ENCODE measurements around the gene GLI2.

The GLI2 gene

DNA sequence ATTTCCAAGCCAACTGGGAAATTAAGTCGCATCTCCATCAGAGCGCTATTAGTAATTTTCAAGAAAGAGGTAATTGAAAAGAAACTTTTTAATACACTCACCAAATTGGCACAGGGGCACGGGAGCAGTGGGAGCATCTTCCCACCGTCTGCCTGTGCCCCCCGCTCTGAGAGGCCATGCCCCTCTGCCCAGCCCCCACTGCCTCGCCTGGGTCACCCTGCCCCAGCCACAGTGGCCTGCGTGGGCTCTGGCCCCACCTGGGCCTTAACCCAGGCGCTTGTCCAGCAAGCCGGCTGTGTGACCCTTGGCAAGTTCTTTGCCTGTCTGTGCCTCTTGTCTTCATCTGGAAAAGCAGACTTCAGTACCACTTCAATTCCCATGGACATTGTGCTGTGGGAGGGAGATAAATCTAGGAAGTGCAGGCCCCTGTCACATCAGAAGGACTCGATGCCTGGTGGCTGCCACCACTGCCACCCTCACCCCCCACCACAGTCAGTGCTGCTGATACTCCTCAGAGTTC is 31.9 kb downstream of the GLI2 start:
- no peak for TF ChIP-seq NFIC (IDR thresholded peaks at IDR 0.05)
- TF ChIP-seq TEAD4 (IDR thresholded peaks at IDR 0.05), result no peak
- TF ChIP-seq EP300 (IDR thresholded peaks at IDR 0.05; ENCODE audit: borderline replicate concordance), result no peak
- TF ChIP-seq YY1 (IDR thresholded peaks at IDR 0.05; ENCODE audit: low read depth), result no peak
- TF ChIP-seq FOXM1 (IDR thresholded peaks at IDR 0.05; ENCODE audit: borderline replicate concordance, low read depth), result no peak
- TF ChIP-seq TAF1 (IDR thresholded peaks at IDR 0.05; ENCODE audit: low read depth), result no peak
- TF ChIP-seq, protein P1, sequence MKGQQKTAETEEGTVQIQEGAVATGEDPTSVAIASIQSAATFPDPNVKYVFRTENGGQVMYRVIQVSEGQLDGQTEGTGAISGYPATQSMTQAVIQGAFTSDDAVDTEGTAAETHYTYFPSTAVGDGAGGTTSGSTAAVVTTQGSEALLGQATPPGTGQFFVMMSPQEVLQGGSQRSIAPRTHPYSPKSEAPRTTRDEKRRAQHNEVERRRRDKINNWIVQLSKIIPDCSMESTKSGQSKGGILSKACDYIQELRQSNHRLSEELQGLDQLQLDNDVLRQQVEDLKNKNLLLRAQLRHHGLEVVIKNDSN (IDR thresholded peaks at IDR 0.05), result no peak
- TF ChIP-seq, protein P2, sequence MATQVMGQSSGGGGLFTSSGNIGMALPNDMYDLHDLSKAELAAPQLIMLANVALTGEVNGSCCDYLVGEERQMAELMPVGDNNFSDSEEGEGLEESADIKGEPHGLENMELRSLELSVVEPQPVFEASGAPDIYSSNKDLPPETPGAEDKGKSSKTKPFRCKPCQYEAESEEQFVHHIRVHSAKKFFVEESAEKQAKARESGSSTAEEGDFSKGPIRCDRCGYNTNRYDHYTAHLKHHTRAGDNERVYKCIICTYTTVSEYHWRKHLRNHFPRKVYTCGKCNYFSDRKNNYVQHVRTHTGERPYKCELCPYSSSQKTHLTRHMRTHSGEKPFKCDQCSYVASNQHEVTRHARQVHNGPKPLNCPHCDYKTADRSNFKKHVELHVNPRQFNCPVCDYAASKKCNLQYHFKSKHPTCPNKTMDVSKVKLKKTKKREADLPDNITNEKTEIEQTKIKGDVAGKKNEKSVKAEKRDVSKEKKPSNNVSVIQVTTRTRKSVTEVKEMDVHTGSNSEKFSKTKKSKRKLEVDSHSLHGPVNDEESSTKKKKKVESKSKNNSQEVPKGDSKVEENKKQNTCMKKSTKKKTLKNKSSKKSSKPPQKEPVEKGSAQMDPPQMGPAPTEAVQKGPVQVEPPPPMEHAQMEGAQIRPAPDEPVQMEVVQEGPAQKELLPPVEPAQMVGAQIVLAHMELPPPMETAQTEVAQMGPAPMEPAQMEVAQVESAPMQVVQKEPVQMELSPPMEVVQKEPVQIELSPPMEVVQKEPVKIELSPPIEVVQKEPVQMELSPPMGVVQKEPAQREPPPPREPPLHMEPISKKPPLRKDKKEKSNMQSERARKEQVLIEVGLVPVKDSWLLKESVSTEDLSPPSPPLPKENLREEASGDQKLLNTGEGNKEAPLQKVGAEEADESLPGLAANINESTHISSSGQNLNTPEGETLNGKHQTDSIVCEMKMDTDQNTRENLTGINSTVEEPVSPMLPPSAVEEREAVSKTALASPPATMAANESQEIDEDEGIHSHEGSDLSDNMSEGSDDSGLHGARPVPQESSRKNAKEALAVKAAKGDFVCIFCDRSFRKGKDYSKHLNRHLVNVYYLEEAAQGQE (IDR thresholded peaks at IDR 0.05; ENCODE audit: low read depth), result no peak
- TF ChIP-seq ZBTB7A (IDR thresholded peaks at IDR 0.05; ENCODE audit: low read depth), result no peak
- TF ChIP-seq RAD21 (IDR thresholded peaks at IDR 0.05; ENCODE audit: low read depth), result no peak
- TF ChIP-seq, protein P3, sequence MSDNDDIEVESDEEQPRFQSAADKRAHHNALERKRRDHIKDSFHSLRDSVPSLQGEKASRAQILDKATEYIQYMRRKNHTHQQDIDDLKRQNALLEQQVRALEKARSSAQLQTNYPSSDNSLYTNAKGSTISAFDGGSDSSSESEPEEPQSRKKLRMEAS (IDR thresholded peaks at IDR 0.05), result no peak
- TF ChIP-seq TCF12 (IDR thresholded peaks at IDR 0.05; ENCODE audit: low read depth), result no peak
- no peak for TF ChIP-seq CEBPB (IDR thresholded peaks at IDR 0.05)
- TF ChIP-seq EGR1 (IDR thresholded peaks at IDR 0.05), result no peak
- no peak for TF ChIP-seq CREB1 (IDR thresholded peaks at IDR 0.05; ENCODE audit: low read depth)

DNA sequence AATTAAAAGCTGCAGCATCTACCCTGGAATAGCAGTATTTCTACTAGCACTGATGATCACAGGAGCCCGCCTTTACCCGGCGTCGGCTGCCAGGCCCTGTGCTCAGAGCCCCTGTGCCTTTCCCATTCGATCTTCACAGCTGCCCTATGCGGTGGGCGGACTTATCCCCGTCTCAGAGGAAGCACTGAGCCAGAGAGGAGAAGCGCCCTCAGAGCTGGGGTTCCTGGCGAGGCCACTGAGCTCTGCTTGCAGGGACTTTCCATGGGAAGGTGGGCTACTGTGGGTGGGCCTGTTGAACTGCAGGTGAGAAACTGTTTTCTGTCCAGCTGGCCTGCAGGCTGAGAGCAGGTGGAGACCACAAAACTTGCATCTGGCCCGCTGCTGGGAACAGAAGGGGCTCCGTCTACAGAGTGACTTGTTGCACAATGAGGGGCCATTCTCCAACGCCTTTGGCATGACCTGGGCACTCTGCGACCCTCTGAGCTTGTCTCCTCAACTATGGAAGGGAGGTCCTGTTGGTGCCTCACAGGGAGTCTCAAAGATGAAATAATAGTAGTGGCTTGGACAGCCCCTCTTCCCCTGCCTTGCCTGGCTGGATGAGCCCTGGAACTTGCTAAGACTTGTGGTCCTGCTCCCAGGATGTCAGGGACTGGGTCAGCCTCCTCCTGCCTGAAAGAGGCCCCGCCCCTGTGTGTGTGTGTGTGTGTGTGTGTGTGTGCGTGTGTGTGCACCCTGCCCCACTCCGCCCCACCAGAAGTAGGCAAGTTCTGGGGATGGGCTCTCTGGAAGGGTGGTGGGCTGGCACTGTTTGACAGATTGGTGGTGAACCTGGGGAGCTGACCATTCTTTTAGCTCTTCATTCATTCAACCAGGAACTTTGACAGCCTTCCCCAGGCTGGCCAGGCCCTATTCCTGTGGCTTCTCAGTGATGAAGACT is 32.7 kb downstream of the GLI2 start:
- TF ChIP-seq TAF1 (IDR thresholded peaks at IDR 0.05; ENCODE audit: low read depth) (no peak), NFIC (IDR thresholded peaks at IDR 0.05) (no peak), RAD21 (IDR thresholded peaks at IDR 0.05; ENCODE audit: low read depth) (no peak), CEBPB (IDR thresholded peaks at IDR 0.05) (no peak), CREB1 (IDR thresholded peaks at IDR 0.05; ENCODE audit: low read depth) (no peak), EP300 (IDR thresholded peaks at IDR 0.05; ENCODE audit: borderline replicate concordance) (no peak), TEAD4 (IDR thresholded peaks at IDR 0.05) (no peak), FOXM1 (IDR thresholded peaks at IDR 0.05; ENCODE audit: borderline replicate concordance, low read depth) (no peak), ZBTB7A (IDR thresholded peaks at IDR 0.05; ENCODE audit: low read depth) (no peak), TCF12 (IDR thresholded peaks at IDR 0.05; ENCODE audit: low read depth) (no peak)
- TF ChIP-seq, protein P3 (IDR thresholded peaks at IDR 0.05), result no peak
- TF ChIP-seq, protein P1 (IDR thresholded peaks at IDR 0.05), result no peak

DNA sequence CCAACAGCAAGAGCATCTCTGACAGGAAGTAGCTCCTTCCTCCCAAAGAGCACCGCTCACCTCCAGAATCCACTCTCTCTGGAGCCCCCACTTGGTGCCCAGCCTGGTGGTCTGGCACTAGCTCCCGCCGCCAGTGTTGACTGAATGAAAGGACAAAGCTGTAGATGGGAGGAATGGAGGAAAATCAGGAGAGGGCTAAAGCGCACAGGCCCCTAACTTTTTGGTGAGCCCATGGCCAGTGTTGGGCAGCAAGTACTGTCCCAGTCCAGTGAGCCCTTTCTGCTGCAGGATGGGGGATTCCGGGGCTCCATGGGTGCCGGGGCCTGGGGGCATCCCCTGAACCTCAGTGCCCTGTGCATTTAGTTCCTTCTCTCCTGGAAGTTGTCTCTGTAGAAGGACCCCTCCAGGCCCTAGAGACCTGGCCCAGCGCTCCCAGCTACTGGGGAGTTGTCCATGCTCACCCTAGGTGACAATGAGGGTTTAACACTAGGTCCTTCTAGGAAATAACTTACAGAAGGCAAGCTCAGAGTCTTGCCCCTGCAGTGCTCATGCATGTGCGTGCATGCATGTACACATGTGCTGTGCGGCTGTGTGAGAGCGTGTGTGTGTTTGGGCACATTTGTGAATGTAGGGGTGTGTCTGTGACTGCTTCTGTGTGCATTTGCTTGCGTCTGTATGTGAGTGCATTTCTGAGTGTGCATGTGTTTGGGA is 33.6 kb downstream of the GLI2 start:
- TF ChIP-seq TEAD4 (IDR thresholded peaks at IDR 0.05), result no peak
- TF ChIP-seq, protein P2 (IDR thresholded peaks at IDR 0.05; ENCODE audit: low read depth), result no peak
- no peak for TF ChIP-seq FOXM1 (IDR thresholded peaks at IDR 0.05; ENCODE audit: borderline replicate concordance, low read depth)
- TF ChIP-seq RAD21 (IDR thresholded peaks at IDR 0.05; ENCODE audit: low read depth), result no peak
- TF ChIP-seq CREB1 (IDR thresholded peaks at IDR 0.05; ENCODE audit: low read depth), result no peak
- TF ChIP-seq EGR1 (IDR thresholded peaks at IDR 0.05), result no peak
- TF ChIP-seq YY1 (IDR thresholded peaks at IDR 0.05; ENCODE audit: low read depth), result no peak
- no peak for TF ChIP-seq ZBTB7A (IDR thresholded peaks at IDR 0.05; ENCODE audit: low read depth)
- no peak for TF ChIP-seq NFIC (IDR thresholded peaks at IDR 0.05)
- TF ChIP-seq EP300 (IDR thresholded peaks at IDR 0.05; ENCODE audit: borderline replicate concordance), result no peak
- TF ChIP-seq, protein P3 (IDR thresholded peaks at IDR 0.05), result no peak
- TF ChIP-seq TCF12 (IDR thresholded peaks at IDR 0.05; ENCODE audit: low read depth), result no peak
- TF ChIP-seq, protein P1 (IDR thresholded peaks at IDR 0.05), result no peak
- TF ChIP-seq CEBPB (IDR thresholded peaks at IDR 0.05), result no peak
- no peak for TF ChIP-seq TAF1 (IDR thresholded peaks at IDR 0.05; ENCODE audit: low read depth)

DNA sequence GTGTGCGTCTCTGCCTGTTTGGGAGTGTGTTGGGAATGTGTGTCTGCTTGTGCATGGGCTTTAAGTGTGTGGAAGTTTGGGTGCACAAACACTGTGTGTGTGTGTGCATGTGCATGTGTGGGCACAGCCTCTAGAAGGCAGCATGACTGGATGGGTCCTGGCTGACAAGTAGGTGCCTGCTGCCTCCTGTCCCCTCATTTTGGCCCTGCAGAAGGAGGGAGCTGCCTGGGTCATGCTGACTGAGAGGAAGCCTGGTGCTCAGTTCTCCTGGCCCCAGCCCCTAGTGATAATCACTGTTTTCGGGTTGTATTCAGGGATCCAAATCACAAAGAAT is 34.1 kb downstream of the GLI2 start:
- TF ChIP-seq CEBPB (IDR thresholded peaks at IDR 0.05) (no peak), RAD21 (IDR thresholded peaks at IDR 0.05; ENCODE audit: low read depth) (no peak), FOXM1 (IDR thresholded peaks at IDR 0.05; ENCODE audit: borderline replicate concordance, low read depth) (no peak), CREB1 (IDR thresholded peaks at IDR 0.05; ENCODE audit: low read depth) (no peak), NFIC (IDR thresholded peaks at IDR 0.05) (no peak), TEAD4 (IDR thresholded peaks at IDR 0.05) (no peak), TCF12 (IDR thresholded peaks at IDR 0.05; ENCODE audit: low read depth) (no peak)
- TF ChIP-seq, protein P1 (IDR thresholded peaks at IDR 0.05), result no peak
